Measurements from ENCODE around the gene ARPC1A. TPM values are rescaled to one million over a fixed set of nuclear protein-coding genes. Genes with fewer than 3 reads are reported as not detected.
A peak's percentile ranks its signal among the peaks of the same experiment; 100 is the strongest.
"Not testable (repeated sequence)": the region's sequence is repeated elsewhere in the genome, so short reads cannot be mapped to it uniquely, and the experiment has no call there.

ARPC1A gene
- total RNA-seq, 1 donor from 2014 or later, result 143 TPM

DNA sequence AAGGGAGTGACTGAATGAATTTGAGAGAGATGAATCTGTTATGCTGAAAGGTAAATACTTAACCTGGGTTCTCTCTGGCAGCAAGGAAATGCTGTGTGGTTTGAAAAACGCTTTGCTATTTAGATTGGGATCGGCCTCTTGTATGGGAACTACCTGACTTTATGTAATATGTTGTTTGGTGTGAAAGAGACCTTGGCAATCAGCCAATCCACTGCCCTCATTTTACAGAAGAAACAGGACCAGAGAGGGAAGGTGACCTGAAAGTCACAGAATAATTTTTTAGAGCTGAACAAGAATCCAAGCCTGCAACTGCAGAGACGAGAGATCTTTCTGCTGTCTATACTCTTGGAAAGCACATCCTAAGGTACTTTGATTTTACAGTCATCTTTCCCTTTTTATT, 84.1 kb downstream of the ARPC1A start:
- Histone ChIP-seq H3K79me2 (ENCODE audit: low read depth) (peaks cover 59% of the 10 kb centered on the region), H4K20me1 (ENCODE audit: low read depth) (peaks cover 42% of the 10 kb centered on the region), H3K4me2 (peak overlapping the region; percentile 96), H3F3A (ENCODE audit: low read depth) (peaks cover 12% of the 10 kb centered on the region), H3K27ac (no peak overlapping the region), H3K27me3 (no peaks in the 10 kb centered on the region), H3K4me3 (peak overlapping the region; percentile 98), H3K9me3 (ENCODE audit: low read depth) (no peaks in the 10 kb centered on the region), H3K9ac (peak overlapping the region; percentile 93), H2AFZ (replicated peaks) (no peak overlapping the region), H3K4me1 (peaks cover 15% of the 10 kb centered on the region), H3K36me3 (peaks cover 11% of the 10 kb centered on the region)
- DNase-seq (ENCODE audit: low spot score), result no peak
- peak overlapping the region; percentile 96 for H3K4me3 Mint-ChIP-seq
- no peak overlapping the region for H3K27ac Mint-ChIP-seq
- no peaks in the 10 kb centered on the region for H3K9me3 Mint-ChIP-seq
- peaks cover 22% of the 10 kb centered on the region for H3K4me1 Mint-ChIP-seq
- peaks cover 22% of the 10 kb centered on the region for H3K36me3 Mint-ChIP-seq
- TF ChIP-seq EZH2 (IDR thresholded peaks at IDR 0.05) (no peak), EZH2phosphoT487 (IDR thresholded peaks at IDR 0.05) (no peak)
- TF ChIP-seq, protein P1, sequence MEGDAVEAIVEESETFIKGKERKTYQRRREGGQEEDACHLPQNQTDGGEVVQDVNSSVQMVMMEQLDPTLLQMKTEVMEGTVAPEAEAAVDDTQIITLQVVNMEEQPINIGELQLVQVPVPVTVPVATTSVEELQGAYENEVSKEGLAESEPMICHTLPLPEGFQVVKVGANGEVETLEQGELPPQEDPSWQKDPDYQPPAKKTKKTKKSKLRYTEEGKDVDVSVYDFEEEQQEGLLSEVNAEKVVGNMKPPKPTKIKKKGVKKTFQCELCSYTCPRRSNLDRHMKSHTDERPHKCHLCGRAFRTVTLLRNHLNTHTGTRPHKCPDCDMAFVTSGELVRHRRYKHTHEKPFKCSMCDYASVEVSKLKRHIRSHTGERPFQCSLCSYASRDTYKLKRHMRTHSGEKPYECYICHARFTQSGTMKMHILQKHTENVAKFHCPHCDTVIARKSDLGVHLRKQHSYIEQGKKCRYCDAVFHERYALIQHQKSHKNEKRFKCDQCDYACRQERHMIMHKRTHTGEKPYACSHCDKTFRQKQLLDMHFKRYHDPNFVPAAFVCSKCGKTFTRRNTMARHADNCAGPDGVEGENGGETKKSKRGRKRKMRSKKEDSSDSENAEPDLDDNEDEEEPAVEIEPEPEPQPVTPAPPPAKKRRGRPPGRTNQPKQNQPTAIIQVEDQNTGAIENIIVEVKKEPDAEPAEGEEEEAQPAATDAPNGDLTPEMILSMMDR (IDR thresholded peaks at IDR 0.05), result no peak
- H3K27me3 Mint-ChIP-seq (ENCODE audit: insufficient read depth, low read depth), result peaks cover 6% of the 10 kb centered on the region

DNA sequence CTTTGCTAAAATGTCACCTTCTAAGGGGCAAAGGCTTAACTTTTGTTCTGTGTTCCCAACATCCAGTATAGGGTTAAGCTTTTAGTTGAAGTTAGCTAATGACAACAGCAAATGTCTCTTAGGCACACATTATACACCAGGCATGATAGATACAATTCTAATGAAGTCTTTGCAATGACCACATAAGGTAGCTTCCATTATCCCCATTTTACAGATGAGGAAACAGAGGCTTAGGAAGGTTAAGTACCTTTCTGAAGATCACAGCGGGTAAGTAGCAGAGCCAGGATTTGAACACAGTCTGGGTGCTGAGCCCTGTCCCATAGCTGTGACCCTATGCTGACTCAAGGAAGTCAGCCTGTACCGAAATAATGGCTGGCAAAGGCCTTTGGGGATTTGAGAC, 84.9 kb downstream of the ARPC1A start:
- Mint-ChIP-seq H3K27ac (no peak overlapping the region), H3K9me3 (no peaks in the 10 kb centered on the region), H3K4me1 (peaks cover 22% of the 10 kb centered on the region), H3K4me3 (peak overlapping the region; percentile 96), H3K27me3 (ENCODE audit: insufficient read depth, low read depth) (peaks cover 6% of the 10 kb centered on the region), H3K36me3 (peaks cover 27% of the 10 kb centered on the region)
- H3F3A ChIP-seq (ENCODE audit: low read depth), result peaks cover 12% of the 10 kb centered on the region
- H3K4me2 ChIP-seq, result no peak overlapping the region
- H3K4me1 ChIP-seq, result peaks cover 15% of the 10 kb centered on the region
- TF ChIP-seq EZH2phosphoT487 (IDR thresholded peaks at IDR 0.05) (no peak), EZH2 (IDR thresholded peaks at IDR 0.05) (no peak)
- TF ChIP-seq, protein P1 (IDR thresholded peaks at IDR 0.05), result no peak
- no peak overlapping the region for H3K9ac ChIP-seq
- no peak overlapping the region for H3K4me3 ChIP-seq
- peaks cover 17% of the 10 kb centered on the region for H3K36me3 ChIP-seq
- no peak overlapping the region for H3K27ac ChIP-seq
- no peaks in the 10 kb centered on the region for H3K27me3 ChIP-seq
- peaks cover 3% of the 10 kb centered on the region for H3K9me3 ChIP-seq (ENCODE audit: low read depth)
- H2AFZ ChIP-seq (replicated peaks), result no peak overlapping the region
- peaks cover 33% of the 10 kb centered on the region for H4K20me1 ChIP-seq (ENCODE audit: low read depth)
- peaks cover 51% of the 10 kb centered on the region for H3K79me2 ChIP-seq (ENCODE audit: low read depth)
- DNase-seq (ENCODE audit: low spot score), result no peak

DNA sequence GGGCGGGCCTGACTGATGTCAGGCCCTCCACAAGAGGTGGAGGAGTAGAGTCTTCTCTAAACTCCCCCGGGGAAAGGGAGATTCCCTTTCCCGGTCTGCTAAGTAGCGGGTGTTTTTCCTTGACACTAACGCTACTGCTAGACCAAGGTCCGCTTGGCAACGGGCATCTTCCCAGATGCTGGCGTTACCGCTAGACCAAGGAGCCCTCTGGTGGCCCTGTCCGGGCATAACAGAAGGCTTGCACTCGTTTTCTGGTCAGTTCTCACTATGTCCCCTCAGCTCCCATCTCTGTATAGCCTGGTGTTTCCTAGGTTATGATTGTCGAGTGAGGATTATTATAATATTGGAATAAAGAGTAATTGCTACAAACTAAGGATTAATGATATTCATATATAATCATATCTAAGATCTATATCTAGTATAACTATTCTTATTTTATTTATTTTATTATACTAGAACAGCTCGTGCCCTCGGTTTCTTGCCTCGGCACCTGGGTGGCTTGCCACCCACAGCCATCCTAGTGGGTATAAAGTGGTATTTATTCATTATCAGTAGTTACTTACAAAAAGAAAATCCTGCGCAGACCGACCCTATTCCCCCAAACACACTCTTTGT, 89.9 kb downstream of the ARPC1A start:
- not testable (repeated sequence) for H3K4me1 ChIP-seq; H3K27ac Mint-ChIP-seq; H3K27me3 ChIP-seq; H3K4me3 Mint-ChIP-seq; H3K27ac ChIP-seq; H3K4me1 Mint-ChIP-seq; H3K79me2 ChIP-seq (ENCODE audit: low read depth); H2AFZ ChIP-seq (replicated peaks); H3K9me3 Mint-ChIP-seq; H3K4me3 ChIP-seq; H3K9ac ChIP-seq; H3K27me3 Mint-ChIP-seq (ENCODE audit: insufficient read depth, low read depth); H3K4me2 ChIP-seq; H3K9me3 ChIP-seq (ENCODE audit: low read depth)
- H3F3A ChIP-seq (ENCODE audit: low read depth), result peaks cover 11% of the 10 kb centered on the region
- peaks cover 36% of the 10 kb centered on the region for H3K36me3 Mint-ChIP-seq
- peaks cover 17% of the 10 kb centered on the region for H3K36me3 ChIP-seq
- peaks cover 13% of the 10 kb centered on the region for H4K20me1 ChIP-seq (ENCODE audit: low read depth)
- TF ChIP-seq, protein P1 (IDR thresholded peaks at IDR 0.05), result peak; percentile 65
- DNase-seq (ENCODE audit: low spot score), result peak; percentile 60

Other genes starting within 250 kb of the ARPC1A start
- 31.0 and 34.5 TPM in 2 replicates for gene SMURF1, start 181.8 kb upstream of the ARPC1A start, total RNA-seq (ENCODE audit: low replicate concordance)
- gene KPNA7, start 117.8 kb upstream of the ARPC1A start, total RNA-seq (ENCODE audit: low replicate concordance), result not detected in 2 replicates
- not detected in 2 replicates for gene MYH16, start 53.1 kb upstream of the ARPC1A start, total RNA-seq (ENCODE audit: low replicate concordance)
- gene ARPC1B, start 48.8 kb downstream of the ARPC1A start, total RNA-seq (ENCODE audit: low replicate concordance), result 23.6 and 50.5 TPM in 2 replicates
- 136 and 170 TPM in 2 replicates for gene PDAP1, start 82.7 kb downstream of the ARPC1A start, total RNA-seq (ENCODE audit: low replicate concordance)
- gene BUD31, start 83.1 kb downstream of the ARPC1A start, total RNA-seq (ENCODE audit: low replicate concordance), result 59.7 and 98.2 TPM in 2 replicates
- 8.3 and 10.5 TPM in 2 replicates for gene PTCD1, start 112.9 kb downstream of the ARPC1A start, total RNA-seq (ENCODE audit: low replicate concordance)
- gene CPSF4, start 113.0 kb downstream of the ARPC1A start, total RNA-seq (ENCODE audit: low replicate concordance), result 72.1 and 120 TPM in 2 replicates
- 2,754 and 3,838 TPM in 2 replicates for gene ATP5MF, start 140.3 kb downstream of the ARPC1A start, total RNA-seq (ENCODE audit: low replicate concordance)
- 18.7 and 20.2 TPM in 2 replicates for gene ZNF789, start 147.0 kb downstream of the ARPC1A start, total RNA-seq (ENCODE audit: low replicate concordance)
- 16.8 and 22.4 TPM in 2 replicates for gene ZNF394, start 174.4 kb downstream of the ARPC1A start, total RNA-seq (ENCODE audit: low replicate concordance)
- 19.6 and 23.3 TPM in 2 replicates for gene ZKSCAN5, start 178.8 kb downstream of the ARPC1A start, total RNA-seq (ENCODE audit: low replicate concordance)
- 14.7 and 21.1 TPM in 2 replicates for gene FAM200A, start 226.2 kb downstream of the ARPC1A start, total RNA-seq (ENCODE audit: low replicate concordance)
- 59.3 and 66.3 TPM in 2 replicates for gene ZNF655, start 232.7 kb downstream of the ARPC1A start, total RNA-seq (ENCODE audit: low replicate concordance)